Umbilical cord (tissue), 2 donors: ENCODE results near the gene EPB41L5. TPM values are rescaled to one million over a fixed set of nuclear protein-coding genes. Genes with fewer than 3 reads are reported as not detected.
"Not testable (repeated sequence)": the region's sequence is repeated elsewhere in the genome, so short reads cannot be mapped to it uniquely, and the experiment has no call there.

Source experiments
- DNase-seq: peaks from one replicate; pipeline ENCODE4 v3.0.0-alpha.2; 2015; ENCODE audit warnings: low spot score
- total RNA-seq: library from RNA; depleted of rRNA; stranded (reverse); fragments of >200 nt; gene quantifications from one replicate; pipeline ENCODE4 v1.2.3, GENCODE V29; 2014; ENCODE audit warnings: low replicate concordance; ENCODE audit not compliant: insufficient read depth

EPB41L5 gene
- total RNA-seq, 1 donor from 2014 or later, result 81.4 TPM

- DNase-seq, result no peak
Observed at GRCh38 chr2:120094795-120095194, 81.9 kb downstream of the EPB41L5 start.

- no peak for DNase-seq
Observed at GRCh38 chr2:120100627-120101026, 87.8 kb downstream of the EPB41L5 start.

- no peak for DNase-seq
Observed at GRCh38 chr2:120103723-120104467, 91.0 kb downstream of the EPB41L5 start.

DNA sequence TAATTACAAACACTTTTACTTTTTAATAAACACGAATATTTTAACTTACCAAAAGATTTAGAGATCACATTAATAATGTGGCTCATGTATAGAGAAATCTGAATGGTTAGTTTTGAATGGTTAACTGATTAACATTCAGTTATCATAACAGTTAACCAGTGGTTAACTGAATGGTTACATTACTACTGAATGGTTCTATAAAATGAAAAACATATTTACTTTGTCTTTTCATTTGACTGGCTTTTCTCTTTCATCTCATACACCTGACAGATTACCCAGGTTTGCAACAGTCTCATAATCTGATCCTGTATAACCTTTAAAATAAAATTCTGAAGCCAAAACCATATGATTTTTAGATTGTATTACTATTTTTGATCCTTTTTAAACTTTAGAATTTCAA, 91.9 kb downstream of the EPB41L5 start:
- DNase-seq, result no peak

- no peak for DNase-seq
Observed at GRCh38 chr2:120105360-120105759, 92.5 kb downstream of the EPB41L5 start.

DNA sequence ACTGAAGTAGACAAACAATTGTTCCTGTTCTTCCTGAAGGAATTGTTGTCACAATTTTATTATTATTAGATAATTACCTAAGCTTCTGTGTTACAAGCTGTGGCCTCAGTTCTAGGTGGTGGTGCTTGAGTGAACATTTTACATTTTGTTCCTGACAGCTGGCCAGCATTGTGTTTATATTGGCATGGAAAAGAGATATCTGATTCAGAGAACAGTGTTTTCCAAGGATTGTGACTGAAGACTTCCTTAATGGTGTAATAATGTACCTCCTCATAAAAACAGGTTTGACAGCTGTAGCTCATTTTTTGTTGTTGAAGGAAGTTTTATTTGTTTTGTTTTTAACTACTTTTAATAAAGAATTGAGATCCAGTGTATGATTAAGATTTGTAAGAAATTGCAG, 95.2 kb downstream of the EPB41L5 start:
- DNase-seq, result peak; percentile 5

DNA sequence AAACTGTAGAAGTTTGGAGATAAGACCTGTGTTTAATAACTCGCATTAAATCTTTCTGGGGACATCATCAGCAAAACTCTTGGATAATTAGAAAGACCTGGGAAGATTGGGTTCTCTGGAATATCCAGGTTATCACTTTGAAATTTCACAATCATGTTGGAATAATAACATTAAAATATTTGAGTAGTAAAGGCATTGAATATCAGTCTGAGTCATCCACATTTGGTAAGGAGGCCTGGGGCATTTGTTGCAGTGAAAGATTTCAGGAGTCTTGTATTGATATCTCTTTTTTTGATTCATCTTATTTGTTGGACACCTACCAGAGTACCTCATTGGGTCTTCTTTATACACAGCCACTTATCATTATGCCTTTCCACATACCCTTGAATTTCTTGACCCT, 95.9 kb downstream of the EPB41L5 start:
- DNase-seq, result no peak

DNA sequence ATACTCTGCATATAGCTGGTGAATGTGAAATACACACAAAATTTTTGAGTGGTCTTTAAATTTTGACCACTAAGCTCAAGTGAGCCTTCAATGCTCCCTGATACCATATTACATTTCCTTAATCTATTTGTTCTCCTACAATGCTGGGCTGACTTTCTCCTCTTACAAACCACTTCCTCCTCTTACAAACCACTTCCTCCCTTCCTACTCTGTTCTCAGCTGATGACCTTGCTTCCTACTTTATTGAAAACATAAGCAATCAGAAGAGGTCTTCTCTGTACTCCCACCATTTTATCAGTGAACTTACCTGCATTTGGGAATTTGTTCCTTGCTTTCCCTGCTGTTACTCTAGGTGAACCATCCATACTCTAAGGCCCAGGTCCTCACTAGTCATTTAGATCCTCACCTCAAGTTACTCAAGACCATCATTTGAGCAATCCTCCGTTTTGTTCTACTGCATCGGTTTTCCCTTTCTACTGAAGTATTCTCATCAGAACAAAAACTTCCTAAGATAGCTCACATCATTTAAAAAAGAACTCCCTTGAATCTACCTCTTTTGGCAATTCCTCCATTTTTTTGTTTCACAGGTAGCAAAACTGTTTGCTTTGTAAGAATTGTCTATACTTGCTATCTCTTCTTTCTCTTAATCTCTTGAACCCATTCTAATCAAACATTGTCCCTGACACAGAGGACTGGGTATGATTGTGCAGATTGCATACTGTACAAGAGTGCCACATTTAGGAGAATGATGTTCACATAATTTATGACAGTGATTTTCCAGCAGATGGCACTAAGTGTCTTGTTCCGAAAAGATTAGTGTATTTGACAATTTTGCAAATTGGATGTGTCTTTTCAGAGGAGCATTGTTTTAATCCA, 96.5 kb downstream of the EPB41L5 start:
- DNase-seq, result peak; percentile 27

GRCh38 chr2:120110062-120110362, 97.1 kb downstream of the EPB41L5 start:
- no peak for DNase-seq

- DNase-seq, result no peak
Observed at GRCh38 chr2:120110507-120110906, 97.6 kb downstream of the EPB41L5 start.

- no peak for DNase-seq
Observed at GRCh38 chr2:120111193-120111592, 98.3 kb downstream of the EPB41L5 start.

DNA sequence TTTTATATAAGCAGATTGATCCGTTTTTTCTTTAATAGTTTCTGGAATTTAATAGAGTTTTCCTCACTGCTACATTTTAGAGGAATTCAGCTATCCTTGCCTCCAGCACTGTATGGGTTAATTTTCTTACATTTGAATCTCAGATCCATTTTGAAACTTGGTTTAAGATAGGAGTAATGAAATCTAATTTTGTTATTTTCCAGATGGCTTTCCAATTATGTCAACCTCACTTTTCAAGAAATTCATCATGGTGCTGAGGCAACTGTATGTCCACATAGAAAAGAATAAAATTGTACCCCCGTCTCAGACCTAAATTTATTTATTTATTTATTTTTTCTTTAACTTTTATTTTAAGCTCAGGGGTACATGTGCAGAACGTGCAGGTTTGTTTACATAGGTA, 105.1 kb downstream of the EPB41L5 start:
- DNase-seq, result no peak

DNA sequence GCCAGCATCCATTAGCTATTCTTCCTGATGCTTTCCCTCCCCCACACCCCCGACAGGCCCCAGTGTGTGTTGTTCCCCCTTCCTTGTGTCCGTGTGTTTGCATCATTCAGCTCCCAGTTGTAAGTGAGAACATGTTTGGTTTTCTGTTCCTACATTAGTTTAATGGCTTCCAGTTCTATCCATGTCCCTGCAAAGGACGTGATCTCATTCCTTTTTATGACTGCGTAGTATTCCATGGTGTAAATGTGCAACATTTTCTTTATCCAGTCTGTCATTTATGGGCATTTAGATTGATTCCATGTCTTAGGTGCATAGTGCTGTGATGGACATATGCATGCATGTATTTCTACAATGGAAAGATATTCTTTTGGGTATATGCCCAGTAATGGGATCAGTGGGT, 105.6 kb downstream of the EPB41L5 start:
- no peak for DNase-seq

DNA sequence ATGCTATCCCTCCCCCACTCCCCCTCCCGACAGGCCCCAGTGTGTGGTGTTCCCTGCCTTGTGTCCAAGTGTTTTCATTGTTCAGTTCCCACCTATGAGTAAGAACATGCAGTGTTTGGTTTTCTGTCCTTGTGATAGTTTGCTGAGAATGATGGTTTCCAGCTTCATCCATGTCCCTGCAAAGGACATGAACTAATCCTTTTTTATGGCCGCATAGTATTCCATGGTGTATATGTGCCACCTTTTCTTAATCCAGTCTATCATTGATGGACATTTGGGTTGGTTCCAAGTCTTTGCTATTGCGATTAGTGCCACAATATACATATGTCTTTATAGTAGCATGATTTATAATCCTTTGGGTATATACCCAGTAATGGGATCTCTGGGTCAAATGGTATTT, 108.5 kb downstream of the EPB41L5 start:
- not testable (repeated sequence) for DNase-seq

DNA sequence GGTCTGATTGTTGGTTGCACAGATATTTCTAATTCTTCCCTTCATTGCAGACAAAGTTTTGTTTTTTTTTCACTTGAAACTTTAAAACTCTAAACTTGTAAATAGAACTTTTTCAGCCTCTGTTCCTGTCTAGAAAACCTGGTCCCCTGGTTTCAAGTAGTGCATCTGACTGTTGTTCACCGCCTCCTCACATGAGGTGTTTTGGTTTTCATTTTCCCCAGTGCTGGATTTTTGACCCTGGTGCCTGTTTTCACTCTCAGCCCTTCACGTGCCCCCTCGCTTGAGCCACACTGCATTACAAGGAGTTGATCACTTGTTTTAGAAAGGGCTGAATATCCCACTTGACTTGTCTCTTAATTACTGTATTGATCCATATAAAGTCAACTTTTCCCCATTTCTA, 110.2 kb downstream of the EPB41L5 start:
- no peak for DNase-seq

DNA sequence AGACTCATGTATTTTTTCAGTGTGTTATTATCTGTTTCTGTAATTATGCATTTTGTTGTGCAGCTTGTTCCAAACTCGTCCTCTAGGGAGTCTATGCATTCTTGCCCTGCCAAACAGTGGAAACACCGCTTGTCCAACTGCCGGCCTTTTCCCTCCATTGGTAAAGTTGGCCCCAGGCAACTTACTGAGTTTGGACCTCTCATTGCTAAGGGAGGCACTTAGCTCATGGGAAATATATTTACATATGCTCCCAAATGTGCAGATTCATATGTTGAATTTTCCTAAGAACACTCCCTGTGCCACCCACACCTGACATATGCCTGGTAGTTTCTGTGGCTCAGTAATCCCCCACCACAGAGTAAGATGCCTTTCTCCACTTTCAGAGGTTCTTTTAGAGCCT, 112.3 kb downstream of the EPB41L5 start:
- no peak for DNase-seq

GRCh38 chr2:120128216-120128615, 115.3 kb downstream of the EPB41L5 start:
- no peak for DNase-seq

GRCh38 chr2:120132190-120132589, 119.3 kb downstream of the EPB41L5 start:
- DNase-seq, result no peak

GRCh38 chr2:120132691-120133090, 119.8 kb downstream of the EPB41L5 start:
- no peak for DNase-seq

DNA sequence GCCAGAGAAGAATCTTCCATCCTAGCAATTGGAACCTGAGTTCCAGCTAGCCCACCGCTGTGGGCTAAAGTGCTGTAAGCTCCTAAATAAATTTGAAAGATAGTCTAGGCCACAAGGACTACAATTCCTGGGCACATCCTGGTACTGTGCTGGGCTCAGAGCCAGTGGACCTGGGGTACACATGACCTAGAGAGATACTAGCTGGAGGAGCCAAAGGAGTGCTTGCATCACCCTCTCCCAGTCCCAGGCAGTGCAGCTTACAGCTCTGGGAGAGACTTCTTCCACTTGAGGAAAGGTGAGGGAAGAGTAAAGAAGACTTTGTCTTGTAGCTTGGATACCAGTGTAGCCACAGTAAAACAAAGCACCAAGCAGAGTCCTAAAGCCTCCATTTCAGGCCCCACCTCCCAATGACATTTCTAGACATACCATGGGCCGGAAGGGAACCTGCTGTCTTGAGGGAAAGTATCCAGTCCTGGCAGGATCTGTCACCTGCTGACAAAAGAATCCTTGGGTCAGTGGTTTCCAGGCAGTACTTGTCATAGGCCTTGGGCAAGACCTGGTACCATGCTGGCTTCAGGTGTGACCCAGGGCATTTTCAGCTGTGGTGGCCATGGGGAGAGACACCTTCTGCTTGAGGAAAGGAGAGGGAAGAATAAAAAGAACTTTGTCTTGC, 120.8 kb downstream of the EPB41L5 start:
- no peak for DNase-seq

DNA sequence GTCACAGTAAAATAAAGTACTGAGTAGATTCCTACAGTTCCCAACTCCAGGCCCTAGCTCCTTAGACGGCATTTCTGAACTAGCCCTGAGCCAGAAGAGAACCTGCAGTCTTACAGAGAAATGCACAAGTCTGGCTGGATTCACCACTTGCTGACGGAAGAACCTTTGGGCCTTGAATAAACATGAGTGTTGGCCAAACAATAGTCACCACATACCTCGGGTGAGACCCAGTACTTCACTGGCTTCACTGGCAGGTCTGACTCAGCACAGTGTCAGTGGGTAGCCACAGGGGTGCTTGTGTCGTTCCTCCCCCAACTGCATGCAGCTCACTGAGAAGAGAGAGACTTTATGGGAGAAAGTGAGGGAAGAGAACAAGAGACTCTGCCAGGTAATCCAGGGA, 121.4 kb downstream of the EPB41L5 start:
- no peak for DNase-seq

DNA sequence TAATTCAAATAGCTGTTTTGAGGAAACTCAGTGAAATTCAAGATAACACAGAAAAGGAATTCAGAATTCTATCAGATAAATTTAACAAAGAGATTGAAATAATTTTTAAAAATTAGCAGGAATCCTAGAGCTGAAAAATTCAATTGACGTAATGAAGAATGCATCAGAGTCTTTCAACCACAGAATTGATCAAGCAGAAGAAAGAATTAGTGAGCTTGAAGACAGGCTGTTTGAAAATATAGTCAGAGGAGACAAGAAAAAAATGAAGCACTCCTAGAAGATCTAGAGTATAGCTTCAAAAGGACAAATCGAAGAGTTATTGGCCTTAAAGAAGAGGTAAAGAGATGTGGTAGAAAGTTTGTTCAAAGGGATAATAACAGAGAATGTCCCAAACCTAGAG, 122.1 kb downstream of the EPB41L5 start:
- not testable (repeated sequence) for DNase-seq

GRCh38 chr2:120140866-120141265, 128.0 kb downstream of the EPB41L5 start:
- no peak for DNase-seq
